GM06990 (cell line): ENCODE results near the gene MCU.

ENCODE experiments used
- DNase-seq: peaks from one replicate; pipeline ENCODE4 v3.0.0-alpha.2; 2011; ENCODE audit not compliant: insufficient read length; ENCODE audit errors: extremely low read depth
- H3K27me3 ChIP-seq: replicated peaks from 2 replicates; pipeline ENCODE4 v1.6.0; 2011; ENCODE audit warnings: low read length; ENCODE audit not compliant: control insufficient read depth, insufficient read depth
- H3K36me3 ChIP-seq: 2 replicates; pipeline ENCODE4 v1.5.1; 2011; ENCODE audit warnings: low read length; ENCODE audit not compliant: control insufficient read depth, insufficient read depth
- H3K4me3 ChIP-seq: replicated peaks from 2 replicates; pipeline ENCODE4 v1.5.1; 2011; ENCODE audit warnings: low read depth, mild to moderate bottlenecking, control low read depth, low read length
- TF ChIP-seq, protein P1 (sequence below): IDR thresholded peaks from 2 replicates; pipeline ENCODE4 v1.5.1; 2011; ENCODE audit warnings: low read length, control low read depth, mild to moderate bottlenecking, inconsistent platforms; ENCODE audit not compliant: insufficient read depth, poor library complexity, severe bottlenecking

The MCU gene

DNA sequence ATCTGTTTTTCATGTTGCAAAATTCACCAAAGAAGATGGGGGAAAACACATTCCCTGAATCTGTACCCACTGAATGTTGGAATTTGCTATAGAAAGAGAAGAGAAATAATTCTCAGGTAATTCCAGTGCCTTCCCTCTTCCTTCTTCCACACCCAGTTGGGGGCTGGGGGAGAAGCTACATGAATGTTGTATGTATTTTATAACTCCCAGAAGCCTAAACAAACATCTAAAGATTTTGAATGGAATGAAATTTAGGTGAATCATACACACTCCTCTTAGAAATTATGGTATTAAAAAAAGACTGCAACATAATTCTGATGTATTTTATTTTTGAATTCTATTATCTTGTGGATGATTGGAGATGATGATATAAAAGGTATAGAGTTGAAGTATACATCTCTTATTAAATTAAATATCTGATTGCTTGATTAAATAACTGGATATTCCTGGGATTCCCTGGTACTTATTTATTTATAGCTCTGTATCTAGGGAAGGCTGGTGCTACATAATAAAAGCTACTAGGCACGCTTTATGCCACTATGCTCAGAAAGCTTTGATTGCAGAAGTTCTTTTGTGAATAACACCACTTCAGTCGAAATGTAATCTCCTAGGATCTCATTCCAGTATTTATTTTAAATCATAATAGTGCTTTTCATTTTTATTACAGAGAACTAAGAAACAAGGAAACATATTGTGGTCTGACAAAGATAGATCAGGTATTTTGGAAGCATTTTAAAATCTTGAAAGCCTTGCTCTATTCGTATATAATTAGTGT lies 98.5 kb downstream of the MCU start:
- Histone ChIP-seq H3K4me3 (no peak overlapping the region), H3K27me3 (no peaks in the 10 kb centered on the region), H3K36me3 (no peaks in the 10 kb centered on the region)
- TF ChIP-seq, protein P1, sequence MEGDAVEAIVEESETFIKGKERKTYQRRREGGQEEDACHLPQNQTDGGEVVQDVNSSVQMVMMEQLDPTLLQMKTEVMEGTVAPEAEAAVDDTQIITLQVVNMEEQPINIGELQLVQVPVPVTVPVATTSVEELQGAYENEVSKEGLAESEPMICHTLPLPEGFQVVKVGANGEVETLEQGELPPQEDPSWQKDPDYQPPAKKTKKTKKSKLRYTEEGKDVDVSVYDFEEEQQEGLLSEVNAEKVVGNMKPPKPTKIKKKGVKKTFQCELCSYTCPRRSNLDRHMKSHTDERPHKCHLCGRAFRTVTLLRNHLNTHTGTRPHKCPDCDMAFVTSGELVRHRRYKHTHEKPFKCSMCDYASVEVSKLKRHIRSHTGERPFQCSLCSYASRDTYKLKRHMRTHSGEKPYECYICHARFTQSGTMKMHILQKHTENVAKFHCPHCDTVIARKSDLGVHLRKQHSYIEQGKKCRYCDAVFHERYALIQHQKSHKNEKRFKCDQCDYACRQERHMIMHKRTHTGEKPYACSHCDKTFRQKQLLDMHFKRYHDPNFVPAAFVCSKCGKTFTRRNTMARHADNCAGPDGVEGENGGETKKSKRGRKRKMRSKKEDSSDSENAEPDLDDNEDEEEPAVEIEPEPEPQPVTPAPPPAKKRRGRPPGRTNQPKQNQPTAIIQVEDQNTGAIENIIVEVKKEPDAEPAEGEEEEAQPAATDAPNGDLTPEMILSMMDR = no peak
- DNase-seq = no peak

DNA sequence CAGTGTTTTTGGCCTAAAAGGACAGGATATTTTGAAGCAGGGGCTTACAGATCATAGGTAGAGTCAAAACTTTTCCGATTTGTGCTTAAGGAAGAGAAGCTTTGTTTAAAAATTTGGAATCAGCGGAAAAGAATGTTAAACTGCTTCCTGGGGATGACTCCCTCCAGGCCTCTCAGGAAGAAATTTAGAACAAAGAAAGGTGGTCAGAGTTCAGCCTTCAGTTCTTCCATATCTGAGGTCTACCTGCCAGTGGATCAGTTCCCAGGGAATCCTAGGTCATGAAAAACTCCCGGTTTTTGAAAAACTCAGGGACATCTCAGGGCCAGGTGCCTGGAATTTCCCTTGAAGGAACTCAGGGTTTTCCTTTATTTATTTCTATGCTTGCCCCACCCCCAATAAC lies 100.3 kb downstream of the MCU start:
- H3K36me3 ChIP-seq = no peaks in the 10 kb centered on the region
- no peaks in the 10 kb centered on the region for H3K27me3 ChIP-seq
- no peak for DNase-seq
- TF ChIP-seq, protein P1 = no peak
- no peak overlapping the region for H3K4me3 ChIP-seq

DNA sequence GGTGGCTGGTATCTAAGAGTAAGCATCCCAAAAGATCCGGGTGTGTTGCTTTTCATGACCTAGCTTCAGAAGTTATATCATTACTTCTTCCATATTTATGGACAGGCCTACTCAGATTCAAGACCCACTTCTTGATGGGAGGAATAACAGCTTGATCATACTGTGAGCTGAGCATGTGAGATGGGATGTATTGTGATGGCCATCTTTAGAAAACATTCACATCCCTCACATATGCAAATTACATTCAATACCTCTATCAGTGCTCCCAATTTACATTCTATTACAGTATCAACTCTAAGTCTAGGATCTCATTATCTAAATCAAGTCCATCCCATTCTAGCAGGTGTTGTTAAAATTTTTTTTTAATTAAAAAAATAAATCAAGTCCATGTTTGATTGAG lies 101.8 kb downstream of the MCU start:
- no peak overlapping the region for H3K4me3 ChIP-seq
- no peaks in the 10 kb centered on the region for H3K36me3 ChIP-seq
- H3K27me3 ChIP-seq = no peaks in the 10 kb centered on the region
- no peak for DNase-seq
- TF ChIP-seq, protein P1 = no peak

DNA sequence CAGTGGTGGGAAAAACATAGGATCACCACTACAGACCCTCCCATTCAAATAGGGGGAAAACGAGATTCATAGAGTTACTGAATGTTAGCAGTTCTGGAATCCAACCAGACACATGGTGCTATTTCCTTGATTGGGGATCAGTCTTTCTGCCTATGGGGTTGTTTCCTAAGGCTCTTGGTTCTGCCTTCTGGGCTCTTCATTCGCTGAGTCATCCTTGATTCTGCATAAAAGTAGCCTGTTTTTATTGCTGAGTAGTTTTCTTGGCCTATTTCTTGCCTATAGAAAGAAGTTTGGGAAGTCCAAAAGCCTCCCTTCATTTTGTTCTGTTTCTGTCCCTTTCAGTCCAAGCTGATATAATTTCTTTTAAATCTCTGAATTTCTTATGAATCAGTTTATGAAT lies 102.3 kb downstream of the MCU start:
- no peaks in the 10 kb centered on the region for H3K27me3 ChIP-seq
- TF ChIP-seq, protein P1 = no peak
- H3K36me3 ChIP-seq = no peaks in the 10 kb centered on the region
- no peak for DNase-seq
- no peak overlapping the region for H3K4me3 ChIP-seq

DNA sequence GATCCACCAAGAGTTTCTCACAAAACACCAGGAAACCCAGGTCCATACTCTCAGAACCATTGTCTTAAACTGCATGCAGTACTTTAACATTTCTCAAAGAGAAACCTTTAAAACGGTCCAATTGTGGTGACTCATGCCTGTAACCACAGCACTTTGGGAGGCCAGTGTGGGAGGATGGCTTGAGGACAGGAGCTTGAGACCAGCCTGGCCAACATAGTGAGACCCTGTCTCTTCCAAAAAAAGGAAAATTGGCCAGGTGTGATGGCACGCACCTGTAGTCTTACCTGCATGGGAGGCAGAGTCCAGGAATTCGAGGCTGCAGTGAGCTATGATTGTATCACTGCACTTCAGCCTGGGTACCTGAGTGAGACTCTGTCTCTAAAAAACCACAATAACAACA lies 104.1 kb downstream of the MCU start:
- H3K4me3 ChIP-seq = no peak overlapping the region
- DNase-seq = no peak
- H3K36me3 ChIP-seq = no peaks in the 10 kb centered on the region
- TF ChIP-seq, protein P1 = no peak
- no peaks in the 10 kb centered on the region for H3K27me3 ChIP-seq

DNA sequence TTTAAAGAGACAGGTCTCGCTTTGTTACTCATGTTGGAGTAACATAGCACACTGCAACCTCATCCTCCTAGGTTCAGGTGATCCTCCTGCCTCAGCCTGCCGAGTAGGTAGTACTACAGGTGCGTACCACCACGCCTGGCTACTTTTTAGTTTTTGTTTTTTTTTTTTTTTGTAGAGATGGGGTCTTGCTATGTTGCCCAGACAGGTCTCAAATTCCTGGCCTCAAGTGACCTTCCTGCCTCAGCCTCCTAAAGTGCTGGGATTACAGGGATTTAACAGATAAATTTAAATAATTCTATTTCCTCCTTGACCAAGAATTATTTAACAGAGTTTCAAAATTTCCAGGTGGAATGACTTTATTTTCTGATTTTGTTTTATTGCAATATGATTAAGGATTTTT lies 104.6 kb downstream of the MCU start:
- no peak for DNase-seq
- Histone ChIP-seq H3K27me3 (no peaks in the 10 kb centered on the region), H3K4me3 (no peak overlapping the region), H3K36me3 (no peaks in the 10 kb centered on the region)
- TF ChIP-seq, protein P1 = no peak
